Measurements from ENCODE around the gene CALR. TPM values are rescaled to one million over a fixed set of nuclear protein-coding genes. Genes with fewer than 3 reads are reported as not detected.
A peak's percentile ranks its signal among the peaks of the same experiment; 100 is the strongest.
"Not testable (repeated sequence)": the region's sequence is repeated elsewhere in the genome, so short reads cannot be mapped to it uniquely, and the experiment has no call there.

The CALR gene
- total RNA-seq = 1,409 and 2,169 TPM in 2 replicates

- peak; percentile 98 for DNase-seq (ENCODE audit: low read depth, low spot score)
Measured at GRCh38 chr19:12937927-12938778, at the start of gene CALR. CALR (plus strand) TSS chr19:12938609; CDS start chr19:12938680, 71 bp downstream.

GRCh38 chr19:12890299-12890786, 48.1 kb upstream of the CALR start:
- not testable (repeated sequence) for DNase-seq (ENCODE audit: low read depth, low spot score)

DNA sequence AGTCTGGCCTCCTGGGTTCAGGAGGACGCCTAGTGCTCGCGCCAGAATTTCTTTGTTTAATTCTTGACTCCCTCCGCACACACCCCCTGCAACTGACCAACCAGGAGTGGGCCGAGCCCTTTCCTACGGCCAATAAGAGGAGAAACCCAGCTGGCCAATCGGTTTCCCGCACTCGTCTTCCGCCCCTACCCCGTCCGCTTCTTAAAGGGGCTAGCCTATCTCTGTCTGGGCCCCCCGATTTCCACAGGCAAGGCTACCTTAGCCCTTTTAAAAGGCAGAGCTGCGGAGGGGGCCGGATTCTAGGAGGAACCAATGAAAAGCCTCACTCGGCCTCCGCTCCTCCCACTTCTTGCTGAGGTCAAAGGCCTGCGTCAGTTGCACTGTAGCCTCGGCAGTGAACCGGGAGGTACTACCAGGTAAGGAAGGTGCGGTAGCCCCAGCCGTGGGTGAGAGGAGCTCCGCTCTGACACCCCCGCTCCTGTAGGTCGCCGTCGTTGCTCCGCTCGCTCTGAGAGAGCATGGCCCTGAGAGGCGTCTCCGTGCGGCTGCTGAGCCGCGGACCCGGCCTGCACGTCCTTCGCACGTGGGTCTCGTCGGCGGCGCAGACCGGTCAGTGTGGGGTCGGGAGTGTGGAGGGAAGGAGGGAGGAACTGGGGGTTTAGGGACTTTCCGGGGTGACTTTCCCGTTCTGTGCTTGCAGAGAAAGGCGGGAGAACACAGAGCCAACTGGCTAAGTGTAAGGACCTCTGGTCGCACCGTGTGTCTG, 47.4 kb upstream of the CALR start, which contains the start of gene GCDH:
Gene GCDH (plus strand): TSS at position 374 of the 766 bp plus-strand sequence. CDS start 145 bp downstream, at position 519.
- DNase-seq (ENCODE audit: low read depth, low spot score) = peak; percentile 97

DNA sequence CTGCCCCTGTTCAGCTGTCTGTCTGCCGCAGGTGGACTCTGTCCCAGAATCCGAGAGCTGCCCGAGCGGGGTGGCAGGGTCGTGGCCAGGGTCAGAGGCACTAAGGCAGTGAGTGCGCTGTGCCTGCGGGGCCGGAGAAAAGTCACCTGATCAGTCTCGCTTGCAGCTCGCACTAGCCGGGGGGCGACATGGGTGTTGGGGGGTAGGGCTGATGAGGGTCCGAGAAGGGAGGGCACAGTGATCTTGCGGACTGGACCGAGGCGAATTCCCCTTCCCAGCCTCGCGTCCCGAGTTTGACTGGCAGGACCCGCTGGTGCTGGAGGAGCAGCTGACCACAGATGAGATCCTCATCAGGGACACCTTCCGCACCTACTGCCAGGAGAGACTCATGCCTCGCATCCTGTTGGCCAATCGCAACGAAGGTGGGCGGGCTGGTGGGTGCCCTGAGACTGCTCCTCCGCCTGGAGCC, 46.8 kb upstream of the CALR start:
- DNase-seq (ENCODE audit: low read depth, low spot score) = no peak

DNA sequence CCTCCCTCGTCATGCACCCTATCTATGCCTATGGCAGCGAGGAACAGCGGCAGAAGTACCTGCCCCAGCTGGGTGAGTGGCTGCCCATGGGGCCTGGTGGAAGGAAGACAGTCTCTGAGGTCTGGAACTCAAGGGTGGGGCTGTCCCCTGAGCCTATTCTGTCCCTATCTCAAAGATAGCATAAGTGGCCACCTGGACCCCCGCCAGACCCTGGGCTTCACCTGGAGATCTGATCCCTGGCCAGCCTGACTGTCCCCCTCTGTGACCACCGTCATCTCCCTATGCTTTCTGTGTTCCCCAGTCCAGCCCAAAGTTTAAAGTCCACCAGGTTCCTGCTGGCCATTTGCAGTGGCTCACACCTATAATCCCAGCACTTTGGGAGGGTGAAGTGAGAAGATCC, 44.8 kb upstream of the CALR start:
- no peak for DNase-seq (ENCODE audit: low read depth, low spot score)

GRCh38 chr19:12896460-12896859, 41.9 kb upstream of the CALR start:
- no peak for DNase-seq (ENCODE audit: low read depth, low spot score)

DNA sequence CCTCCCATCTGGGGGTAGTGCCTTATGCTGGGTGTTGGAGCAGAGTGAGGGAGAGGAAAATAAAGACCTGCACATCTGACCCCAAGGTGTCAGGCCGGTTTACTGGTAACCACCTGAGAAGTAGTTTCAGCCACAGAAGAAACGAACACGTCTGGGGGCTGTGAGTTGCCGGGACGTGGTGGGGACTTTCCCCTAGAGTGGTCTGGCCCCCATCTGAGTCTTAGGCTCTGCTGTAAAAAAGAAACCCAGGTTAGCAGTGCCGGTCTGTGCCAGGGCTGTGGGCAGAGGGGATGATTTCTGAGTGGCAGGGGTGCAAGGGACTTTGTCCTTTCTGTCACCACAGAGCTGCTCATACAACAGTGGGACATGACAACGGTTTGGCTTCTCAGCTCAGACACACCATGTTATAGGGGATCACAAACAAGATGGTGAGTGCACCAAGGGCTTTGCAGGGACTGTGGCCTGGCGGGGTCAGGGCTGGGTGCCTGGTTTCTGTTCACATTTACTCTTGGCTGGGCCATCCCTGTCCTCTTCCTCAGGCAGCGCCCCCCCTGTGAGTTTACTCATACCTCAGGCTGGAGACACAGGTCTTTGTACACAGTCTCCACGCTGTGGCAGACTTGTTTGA, 38.4 kb upstream of the CALR start:
- DNase-seq (ENCODE audit: low read depth, low spot score) = no peak

DNA sequence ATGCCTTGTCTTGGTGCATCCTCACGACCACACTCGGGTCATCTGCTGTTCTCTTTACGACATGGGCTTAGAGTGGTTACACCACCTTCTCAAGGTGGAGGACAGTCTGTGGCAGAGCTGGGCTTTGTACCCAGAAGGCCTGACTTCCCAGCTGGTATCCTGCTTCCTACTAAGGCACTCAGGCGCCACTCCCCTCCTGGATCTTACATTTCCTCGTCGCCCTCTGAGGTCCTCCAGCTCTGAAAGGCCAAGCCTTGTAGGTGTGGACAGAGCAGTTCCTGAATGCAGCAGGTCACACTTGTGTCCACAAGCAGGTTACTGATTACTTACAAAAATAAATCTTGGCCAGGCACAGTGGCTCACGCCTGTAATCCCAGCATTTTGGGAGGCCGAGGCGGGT, 31.2 kb upstream of the CALR start:
- DNase-seq (ENCODE audit: low read depth, low spot score) = no peak

GRCh38 chr19:12912571-12912970, 25.8 kb upstream of the CALR start:
- DNase-seq (ENCODE audit: low read depth, low spot score) = no peak

DNA sequence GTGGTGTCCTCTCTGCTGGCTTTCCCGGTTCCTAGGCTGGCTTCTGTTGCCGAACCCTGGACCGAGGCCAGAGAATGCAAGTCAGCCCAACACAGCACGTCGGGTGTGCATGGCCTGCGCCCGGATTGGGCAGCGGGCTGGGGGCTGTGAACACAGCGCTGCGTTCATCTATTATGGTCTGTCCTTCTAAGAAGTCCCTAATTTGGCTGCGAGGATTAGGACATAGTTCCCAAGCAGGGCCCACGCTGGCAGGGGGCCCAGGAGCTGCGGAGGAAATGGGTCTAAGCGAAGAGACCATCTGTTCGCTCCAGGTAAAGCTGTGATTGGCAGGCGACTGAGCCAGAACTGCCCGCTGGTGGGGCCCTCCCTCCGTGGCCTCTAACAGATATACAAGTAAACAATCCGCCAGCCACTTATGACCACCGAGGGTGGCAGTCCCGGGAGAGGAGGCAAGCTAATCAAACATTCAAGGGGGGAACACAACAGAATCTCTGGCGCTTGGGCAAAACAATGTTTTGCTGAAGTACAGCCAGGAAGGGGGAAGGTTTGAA, 25.3 kb upstream of the CALR start:
- DNase-seq (ENCODE audit: low read depth, low spot score) = no peak

DNA sequence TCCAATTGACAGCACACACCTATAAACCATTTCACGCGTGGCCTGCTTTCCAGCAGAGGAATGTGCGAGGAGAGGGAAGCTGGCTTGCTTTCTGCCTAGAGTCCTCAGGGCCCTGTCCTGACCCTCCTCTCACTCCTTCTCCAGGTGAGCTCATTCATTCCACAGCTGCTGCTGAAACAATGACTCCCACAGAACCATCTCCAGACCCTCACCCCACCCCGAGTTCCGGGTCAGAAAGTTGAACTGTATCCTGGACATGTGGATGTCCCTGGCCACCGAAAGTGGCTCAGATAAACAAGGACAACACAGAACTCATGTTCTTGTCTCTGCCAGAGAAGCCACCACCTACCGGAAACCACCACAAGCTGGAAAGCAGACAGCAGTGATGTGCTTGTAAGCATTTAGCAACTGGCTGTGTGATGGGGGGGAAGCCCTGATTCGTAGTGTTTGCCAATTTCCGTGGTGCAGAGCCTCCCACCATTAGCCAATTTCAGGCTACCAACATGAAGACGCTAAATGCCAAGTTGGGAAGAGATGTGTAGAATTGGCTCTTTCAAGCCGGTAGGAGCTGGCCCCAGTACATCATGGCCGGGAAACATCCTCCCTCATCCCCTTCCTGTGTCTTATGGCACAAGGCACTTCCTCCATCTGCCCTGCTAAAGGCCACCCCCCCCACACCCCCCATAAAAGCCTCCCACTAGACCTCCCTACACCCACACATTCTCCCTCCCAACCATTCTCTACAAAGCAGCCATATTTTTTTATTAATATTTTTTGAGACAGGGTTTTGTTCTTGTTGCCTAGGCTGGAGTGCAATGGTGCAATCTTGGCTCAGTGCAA, 24.3 kb upstream of the CALR start:
- no peak for DNase-seq (ENCODE audit: low read depth, low spot score)

DNA sequence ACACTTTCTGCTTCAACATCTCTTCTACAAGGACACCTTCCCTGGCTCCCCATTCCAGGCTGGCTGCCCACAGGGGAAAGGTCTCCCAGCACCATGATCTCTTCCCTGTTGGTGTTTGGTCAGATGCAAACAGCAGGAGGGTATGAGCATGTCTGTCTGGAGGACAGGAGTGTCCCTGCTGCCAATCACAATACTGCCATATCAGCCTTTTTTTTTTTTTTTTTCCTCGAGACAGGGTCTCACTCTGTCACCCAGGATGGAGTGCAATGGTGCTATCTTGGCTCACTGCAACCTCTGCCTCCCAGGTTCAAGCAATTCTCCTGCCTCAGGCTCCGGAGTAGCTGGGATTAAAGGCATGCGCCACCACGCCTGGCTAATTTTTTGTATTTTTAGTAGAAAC, 22.5 kb upstream of the CALR start:
- not testable (repeated sequence) for DNase-seq (ENCODE audit: low read depth, low spot score)

DNA sequence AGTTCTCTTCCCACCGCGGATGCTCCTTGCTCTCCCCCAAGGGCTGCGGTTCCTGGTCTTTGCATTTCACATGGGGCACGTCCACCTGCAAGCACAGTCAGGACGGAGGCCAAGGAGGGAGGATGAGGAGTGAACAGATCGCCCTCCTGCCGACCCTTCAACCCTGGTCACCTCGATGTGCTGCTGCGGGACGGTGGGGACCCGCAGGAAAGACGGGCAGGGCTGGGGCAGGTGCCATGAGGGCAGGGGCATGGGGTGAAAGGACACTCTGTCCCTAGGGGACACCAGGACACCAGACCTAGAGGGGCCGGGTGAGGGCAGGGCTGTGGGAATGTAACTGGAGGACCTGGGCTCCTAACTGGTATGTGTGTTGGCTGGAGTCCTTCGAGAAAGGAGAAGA, 20.2 kb upstream of the CALR start:
- no peak for DNase-seq (ENCODE audit: low read depth, low spot score)

DNA sequence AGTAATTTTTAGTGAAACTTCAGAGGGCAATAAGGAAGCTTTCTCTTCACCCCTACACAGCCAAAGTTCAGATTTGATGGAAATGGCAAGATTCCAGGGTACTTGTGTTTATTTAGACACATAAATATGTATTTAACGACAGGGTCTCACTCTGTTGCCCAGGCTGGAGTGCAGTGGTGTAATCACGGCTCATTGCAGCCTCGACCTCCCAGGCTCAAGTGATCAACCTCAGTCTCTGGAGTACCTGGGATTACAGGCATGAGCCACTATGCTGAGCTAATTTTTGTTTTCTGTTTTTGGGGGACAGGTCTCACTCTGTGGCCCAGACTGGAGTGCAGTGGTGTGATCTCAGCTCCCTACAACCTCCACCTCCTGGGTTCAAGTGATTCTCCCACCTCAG, 17.4 kb upstream of the CALR start:
- DNase-seq (ENCODE audit: low read depth, low spot score) = no peak

GRCh38 chr19:12922959-12923358, 15.4 kb upstream of the CALR start:
- no peak for DNase-seq (ENCODE audit: low read depth, low spot score)

DNA sequence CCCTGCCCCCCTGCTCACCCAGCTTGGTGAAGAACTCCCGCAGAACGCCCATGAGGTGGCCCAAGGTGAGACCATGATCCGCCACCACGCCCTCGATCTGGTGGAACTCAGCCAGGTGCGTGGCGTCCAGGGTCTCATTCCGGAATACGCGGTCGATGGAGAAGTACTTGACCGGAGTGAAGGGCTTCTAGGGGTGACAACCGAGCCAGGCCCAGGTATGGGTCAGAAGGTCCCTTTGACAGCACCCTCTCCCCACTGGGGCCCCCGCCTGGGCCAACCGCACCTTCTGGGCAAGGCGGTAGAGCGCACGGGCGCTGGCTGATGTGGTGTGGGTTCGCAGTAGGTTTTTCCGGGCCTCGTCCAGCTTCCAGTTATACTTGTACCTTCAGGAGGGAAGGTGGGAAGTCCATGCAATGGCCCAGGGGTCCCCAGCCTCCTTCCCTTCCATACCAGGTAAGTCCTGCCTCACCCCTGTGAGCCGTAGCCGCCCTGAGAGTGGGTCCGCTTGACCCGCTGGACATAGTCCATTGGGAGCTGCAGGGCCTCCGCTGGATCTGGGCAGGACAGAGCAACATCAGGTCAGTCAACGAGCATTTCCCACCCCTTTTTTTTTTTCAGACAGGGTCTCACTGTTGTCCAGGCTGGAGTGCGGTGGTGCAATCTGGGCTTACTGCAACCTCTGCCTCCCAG, 13.6 kb upstream of the CALR start:
- DNase-seq (ENCODE audit: low read depth, low spot score) = no peak

GRCh38 chr19:12930002-12930645, 8.3 kb upstream of the CALR start:
- no peak for DNase-seq (ENCODE audit: low read depth, low spot score)

- DNase-seq (ENCODE audit: low read depth, low spot score) = no peak
Measured at GRCh38 chr19:12932392-12933286, 5.8 kb upstream of the CALR start.

All from pulmonary artery endothelial cell (primary cell).